ENCODE measurements around the gene RBM23. TPM values are rescaled to one million over a fixed set of nuclear protein-coding genes. Genes with fewer than 3 reads are reported as not detected.

RBM23 gene
- total and polyA plus RNA-seq, 10 of the 15 experiments (the other 5 are each of a cell fraction or from before 2014, with no cell fraction given) = 54.0 to 72.6 (median 61.3) TPM

- ATAC-seq = no peak
These were observed 15.2 kb downstream of the RBM23 start for GRCh38 chr14:22903742-22904087.

More at GRCh38 chr14:22903742-22904087, 15.2 kb downstream of the RBM23 start:
- Histone ChIP-seq H2AFZ (ENCODE audit: control insufficient read depth, low read depth, low read length) (no peak overlapping the region), H3K9ac (ENCODE audit: control insufficient read depth, insufficient read depth, low read length) (no peak overlapping the region), H4K20me1 (ENCODE audit: control insufficient read depth, insufficient read depth) (no peaks in the 10 kb centered on the region; the same call in 1 of the 2 replicates), H3K9me3 (replicated peaks; ENCODE audit: control insufficient read depth, insufficient read depth, low read length) (no peaks in the 10 kb centered on the region), H3K4me1 (ENCODE audit: control insufficient read depth, insufficient read depth, low read length) (no peaks in the 10 kb centered on the region), H3K27me3 (replicated peaks in 1 of 2; ENCODE audit: control insufficient read depth in 2 of 2, insufficient read depth in 2 of 2, low read length in 1 of 2) (no peaks in the 10 kb centered on the region), H3K4me2 (ENCODE audit: control insufficient read depth, insufficient read depth) (no peak overlapping the region), H3K27ac (ENCODE audit: control insufficient read depth, insufficient read depth) (no peak overlapping the region), H3K79me2 (ENCODE audit: control insufficient read depth, insufficient read depth, low read length) (no peaks in the 10 kb centered on the region), H3K4me3 (no peak overlapping the region), H3K36me3 (ENCODE audit: control insufficient read depth in 2 of 2, insufficient read depth in 2 of 2, low read length in 1 of 2) (peaks cover 26 to 43% of the 10 kb centered on the region in 2 experiments)
- ChIA-PET POLR2A (interaction anchor here (0.7 to 1.0 kb wide), 2 partner anchors 14 to 33 kb away, joined by 3 read pairs; no protein-coding TSS in a partner anchor), SMC1A (ENCODE audit: uncharacterized antibody, unreplicated experiment) (interaction anchor here (1.1 to 5.7 kb wide), 3 partner anchors 14 to 32 kb away, joined by 3 to 53 read pairs (median 4); partner anchors contain the start of gene LRP10), CTCF (interaction anchor here (0.6 to 6.7 kb wide), 9 partner anchors 14 to 600 kb away, joined by 3 to 91 read pairs (median 5); partner anchors contain the start of genes DAD1, LRP10 and REM2), RAD21 (ENCODE audit: unreplicated experiment) (interaction anchor here (1.0 kb wide), 1 partner anchor 333 kb away, joined by 3 read pairs; no protein-coding TSS in a partner anchor)
- no peak for FAIRE-seq
- no TSS peak for BruUV-seq (replicated peaks)
- intact Hi-C loops (cut with micrococcal nuclease; ENCODE audit: unreplicated experiment) = loop anchor here (5.0 kb wide), 1 partner anchor 126 kb away; no protein-coding TSS in a partner anchor
- no peak for DNase-seq (ENCODE audit: low read depth, low spot score)
- WGBS (ENCODE audit: insufficient coverage, insufficient replicate concordance, low lambda C conversion rate, missing lambda C conversion rate) = 100% methylated on average over 2 of the region's 2 CpGs
- no peak for TF ChIP-seq CHD4 (IDR thresholded peaks at IDR 0.05)
- TF ChIP-seq RFX5 (IDR thresholded peaks at IDR 0.05; ENCODE audit: low read depth, low read length) = no peak
- TF ChIP-seq BCLAF1 (IDR thresholded peaks at IDR 0.05) = no peak
- no peak for TF ChIP-seq STAT3 (IDR thresholded peaks at IDR 0.05; ENCODE audit: low read depth, low read length)
- TF ChIP-seq GABPA (IDR thresholded peaks at IDR 0.05; ENCODE audit: low read depth) = no peak
- no peak for TF ChIP-seq DPF2 (IDR thresholded peaks at IDR 0.05)
- TF ChIP-seq IRF4 (IDR thresholded peaks at IDR 0.05; ENCODE audit: low read depth, low read length) = no peak
- no peak for TF ChIP-seq EP300 (IDR thresholded peaks at IDR 0.05; ENCODE audit: borderline replicate concordance in 1 of 2, control insufficient read depth in 1 of 2, low read depth in 2 of 2, low read length in 2 of 2)
- TF ChIP-seq EED (IDR thresholded peaks at IDR 0.05; ENCODE audit: low read depth) = no peak
- no peak for TF ChIP-seq CREM (IDR thresholded peaks at IDR 0.05; ENCODE audit: low read depth)
- TF ChIP-seq CEBPZ (IDR thresholded peaks at IDR 0.05; ENCODE audit: low read depth, low read length) = no peak
- TF ChIP-seq ZBED1 (IDR thresholded peaks at IDR 0.05; ENCODE audit: borderline replicate concordance) = no peak
- in situ Hi-C loops (cut with MboI) = no loop called here

Measured in GM12878 (cell line).